GM13977 (cell line): ENCODE measurements around the gene PREP.
A peak's percentile ranks its signal among the peaks of the same experiment; 100 is the strongest.

Experiments used
- DNase-seq: peaks from one replicate; pipeline ENCODE4 v3.0.0; 2012; ENCODE audit warnings: low spot score
- CTCF ChIP-seq: IDR thresholded peaks from 2 replicates; pipeline ENCODE4 v1.5.1; 2012; ENCODE audit warnings: mild to moderate bottlenecking, control low read depth; ENCODE audit not compliant: insufficient read depth; ENCODE audit errors: extremely low read depth, missing control alignments
- in situ Hi-C: fragments of 300-500 bp; cut with MboI; formaldehyde crosslinking; loops from one replicate; pipeline ENCODE4 v1.12.0; 2022; ENCODE audit warnings: low sequenced_read_pairs, low pct_unique_long_range_greater_than_20kb, mixed read lengths, inconsistent platforms; ENCODE audit not compliant: unreplicated experiment

The PREP gene

DNA sequence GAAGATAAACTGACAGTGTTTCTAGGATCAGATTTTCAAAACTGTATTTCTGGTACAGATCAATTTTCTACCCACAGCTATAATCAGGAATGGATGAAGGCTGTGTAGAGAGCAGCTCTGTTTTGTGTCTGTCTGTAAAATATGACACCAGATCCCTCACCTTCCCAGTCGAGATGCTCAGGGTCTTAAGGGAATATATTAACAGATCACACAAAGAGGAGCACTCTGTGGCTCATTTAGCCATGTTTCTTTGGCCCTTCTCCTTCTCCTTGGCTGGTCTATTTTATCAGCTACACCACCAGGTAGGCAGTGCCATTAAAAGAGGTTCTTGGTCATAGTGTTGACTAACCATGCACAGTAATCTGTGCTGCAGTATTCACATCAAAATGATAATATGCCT lies 82.6 kb downstream of the PREP start:
- in situ Hi-C loops = no loop called here
- no peak for TF ChIP-seq CTCF
- no peak for DNase-seq

GRCh38 chr6:105319331-105319730 lies 83.6 kb downstream of the PREP start:
- no peak for DNase-seq
- no peak for TF ChIP-seq CTCF
- in situ Hi-C loops = no loop called here

DNA sequence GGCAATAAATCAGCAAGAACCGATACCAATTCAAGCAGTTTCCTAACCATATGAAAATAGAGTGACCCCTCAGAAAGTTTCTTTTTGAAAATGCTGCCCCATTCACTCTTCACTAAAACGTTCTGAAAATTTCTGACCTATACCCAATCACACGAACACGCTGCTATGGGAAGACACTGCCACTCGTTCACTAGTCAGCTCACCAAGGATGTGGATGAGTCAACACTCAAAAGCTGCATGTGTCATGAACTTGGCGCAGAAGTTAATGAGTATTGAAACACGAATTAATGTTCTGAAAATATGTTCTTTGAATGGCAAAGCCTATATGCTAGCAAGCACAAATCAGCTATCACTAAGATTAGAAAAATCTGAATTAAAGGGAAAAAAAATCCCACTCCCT lies 84.2 kb downstream of the PREP start:
- DNase-seq = no peak
- in situ Hi-C loops = no loop called here
- TF ChIP-seq CTCF = no peak

DNA sequence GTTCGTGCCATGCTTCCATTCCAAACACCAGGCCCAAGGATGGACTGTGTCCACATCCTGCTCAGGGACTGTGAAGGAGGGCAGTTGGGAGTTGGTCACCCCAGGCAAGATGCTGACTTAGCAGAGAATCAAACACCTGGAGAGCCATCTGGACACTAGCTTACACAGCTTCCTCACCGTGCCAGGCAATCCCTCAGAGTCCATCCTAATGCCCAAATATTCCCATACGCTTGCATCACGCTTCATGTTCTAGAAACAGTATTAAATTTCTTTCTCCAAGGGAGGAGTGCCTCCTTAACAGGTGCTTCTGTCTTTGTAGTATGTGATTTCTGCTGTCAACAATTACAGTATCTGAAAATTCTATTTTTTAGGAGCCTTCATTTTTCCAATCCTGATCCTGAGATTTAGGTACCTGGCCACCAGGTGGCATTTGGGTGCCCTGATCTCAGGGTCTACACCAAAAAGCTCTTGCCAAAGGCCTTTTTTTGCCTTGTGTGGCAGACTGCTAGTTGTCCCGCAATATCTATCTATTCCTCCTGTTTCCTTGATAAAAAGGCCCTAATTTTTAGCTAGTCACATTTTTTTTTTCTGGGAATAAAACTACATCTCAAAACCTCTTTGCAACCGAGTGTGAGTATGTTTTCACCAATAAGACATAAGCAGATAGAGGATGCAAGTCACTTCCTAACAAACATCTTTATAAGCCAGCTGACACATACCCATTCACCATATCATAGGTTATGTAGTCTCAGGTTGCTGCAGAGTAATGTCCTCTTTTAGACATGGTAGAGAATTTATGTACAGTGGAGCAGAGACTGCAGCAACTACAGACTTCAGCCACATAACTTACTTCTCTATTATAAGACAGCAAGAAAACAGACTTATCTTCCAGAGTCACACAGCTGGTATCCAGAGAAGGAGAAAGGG lies 85.0 kb downstream of the PREP start:
- no peak for DNase-seq
- TF ChIP-seq CTCF = peak; percentile 30
- in situ Hi-C loops = no loop called here

DNA sequence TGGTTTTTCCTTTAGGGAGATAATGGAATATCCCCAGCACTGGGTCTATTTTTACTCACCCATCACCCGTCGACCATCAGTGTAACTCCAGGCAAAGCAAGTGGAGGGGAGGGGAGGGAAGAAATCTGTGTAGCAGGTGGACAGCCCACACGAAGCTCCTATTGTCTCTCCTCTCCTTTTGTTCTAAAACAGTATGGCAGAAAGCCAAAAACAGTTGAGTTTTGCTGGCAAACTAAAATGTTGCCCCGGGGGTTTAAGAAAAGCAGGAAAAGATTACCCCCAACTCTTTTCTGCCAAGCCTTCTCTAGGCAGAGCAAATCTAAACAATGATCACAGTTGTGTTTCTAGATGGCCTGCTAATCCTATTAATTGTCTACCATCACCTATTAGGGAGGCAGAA lies 89.7 kb downstream of the PREP start:
- no peak for TF ChIP-seq CTCF
- DNase-seq = no peak
- in situ Hi-C loops = no loop called here

GRCh38 chr6:105310947-105311346 lies 91.9 kb downstream of the PREP start:
- in situ Hi-C loops = no loop called here
- TF ChIP-seq CTCF = no peak
- no peak for DNase-seq
